Gastrocnemius medialis (tissue), 4 donors: ENCODE results near the gene OR52A5. TPM values are rescaled to one million over a fixed set of nuclear protein-coding genes. Genes with fewer than 3 reads are reported as not detected.
"Not testable (repeated sequence)": the region's sequence is repeated elsewhere in the genome, so short reads cannot be mapped to it uniquely, and the experiment has no call there.

Experiments
- ATAC-seq, 2 donors: fragments of 150-250 bp; one replicate each; pipeline ENCODE4 v1.9.1; 2016
- DNase-seq, 2 donors: peaks; one replicate each; pipeline ENCODE4 v3.0.0-alpha.2; 2019
- H3K27ac ChIP-seq, 4 donors: fragments of 200-600 bp; sonication (generic); 1 replicate in 1 of 4; 2 replicates in 3 of 4; pipeline ENCODE4 v1.5.1; 2016 to 2018; ENCODE audit warnings: mild to moderate bottlenecking in 2 of 4, moderate library complexity in 1 of 4
- H3K27me3 ChIP-seq, 3 donors: fragments of 200-600 bp; sonication (generic) in 2 of 3; 1 replicate in 1 of 3; 2 replicates in 2 of 3; pipeline versions ENCODE4 v1.5.1 to v1.6.0; 2016 to 2019; ENCODE audit warnings: mild to moderate bottlenecking in 1 of 3, moderate library complexity in 1 of 3
- H3K36me3 ChIP-seq, 2 donors: fragments of 200-600 bp; sonication (generic) in 1 of 2; one replicate each; pipeline ENCODE4 v1.5.1; 2017 to 2018
- H3K4me1 ChIP-seq, 2 donors: fragments of 200-600 bp; sonication (generic) in 1 of 2; one replicate each; pipeline ENCODE4 v1.5.1; 2016 to 2017; ENCODE audit warnings: mild to moderate bottlenecking in 2 of 2
- H3K4me3 ChIP-seq, 4 donors: fragments of 200-600 bp; sonication (generic) in 3 of 4; 1 replicate in 1 of 4; 2 replicates in 3 of 4; pipeline ENCODE4 v1.5.1; 2016 to 2019; ENCODE audit warnings: mild to moderate bottlenecking in 2 of 4
- H3K9me3 ChIP-seq, 3 donors: fragments of 200-600 bp; sonication (generic) in 2 of 3; 1 replicate in 1 of 3; 2 replicates in 2 of 3; pipeline ENCODE4 v1.5.1; 2016 to 2019
- CTCF ChIP-seq, 5 experiments: fragments of 450-650 bp in 3 of 5; fragments of 200-600 bp in 2 of 5; sonication (generic) in 2 of 5; IDR thresholded peaks in 4 of 5; conservative IDR thresholded peaks in 1 of 5; 1 replicate in 4 of 5; 2 replicates in 1 of 5; pipeline ENCODE4 v1.5.1; 2016 to 2019; ENCODE audit warnings: antibody characterized with exemption in 5 of 5, mild to moderate bottlenecking in 3 of 5, moderate library complexity in 3 of 5
- POLR2A ChIP-seq, 2 donors: fragments of 450-650 bp; IDR thresholded peaks; one replicate each; pipeline ENCODE4 v1.6.1; 2017; ENCODE audit warnings: antibody characterized with exemption in 2 of 2, mild to moderate bottlenecking in 2 of 2, moderate library complexity in 2 of 2
- in situ Hi-C, 4 donors: fragments of 200-750 bp; cut with MboI; loops; one replicate each; pipeline versions ENCODE4 v1.15.0 to v1.8.0; 2017; ENCODE audit warnings: low sequenced_read_pairs in 4 of 4
- intact Hi-C: fragments of 100-400 bp; cut with DNase I; formaldehyde crosslinking; loops from one replicate; pipeline ENCODE4 v1.15.1; 2023; ENCODE audit warnings: low total_unique reads
- total RNA-seq, 4 donors: library from RNA; depleted of rRNA; stranded (reverse); fragments of >200 nt; gene quantifications; one replicate each; pipeline versions ENCODE4 v1.1.0 to v1.2.3, GENCODE V29; 2016

OR52A5 gene
- total RNA-seq: not detected

DNA sequence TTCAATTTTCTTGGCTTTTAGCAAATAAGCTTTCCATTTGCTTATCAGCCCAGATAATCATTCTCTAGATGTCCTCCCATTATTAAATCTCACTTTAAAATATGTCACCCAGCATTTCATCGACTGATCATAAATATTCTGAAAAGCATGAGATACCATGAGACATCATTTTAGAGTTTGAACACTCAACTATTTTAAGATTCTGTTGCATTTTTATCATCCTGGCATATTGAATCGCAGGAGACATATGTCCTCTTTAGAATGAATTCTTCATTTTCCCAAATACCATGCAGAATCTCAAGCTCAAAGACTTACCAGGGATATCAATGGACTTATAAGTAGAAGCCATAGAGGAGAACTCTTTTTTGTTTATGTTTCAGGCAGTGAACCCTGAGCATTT is at the start of gene OR52A5:
Gene OR52A5 (minus strand): TSS at position 361 of the 400 bp plus-strand sequence. CDS start 5,714 bp downstream, outside the sequence.
- intact Hi-C loops: no loop called here
- in situ Hi-C loops: no loop called here
- no peak for ATAC-seq
- no peaks in the 10 kb centered on the region for H3K4me1 ChIP-seq
- no peak for TF ChIP-seq POLR2A (IDR thresholded peaks at IDR 0.05)
- TF ChIP-seq CTCF (IDR thresholded peaks at IDR 0.05 in 4 of 5, conservative IDR thresholded peaks at IDR 0.05 in 1 of 5): no peak
- no peaks in the 10 kb centered on the region for H3K27me3 ChIP-seq
- DNase-seq: no peak
- no peak within 1 kb of the TSS for H3K27ac ChIP-seq
- H3K36me3 ChIP-seq: no peaks in the 10 kb centered on the region
- no peak within 1 kb of the TSS for H3K4me3 ChIP-seq
- H3K9me3 ChIP-seq: no peaks in the 10 kb centered on the region

DNA sequence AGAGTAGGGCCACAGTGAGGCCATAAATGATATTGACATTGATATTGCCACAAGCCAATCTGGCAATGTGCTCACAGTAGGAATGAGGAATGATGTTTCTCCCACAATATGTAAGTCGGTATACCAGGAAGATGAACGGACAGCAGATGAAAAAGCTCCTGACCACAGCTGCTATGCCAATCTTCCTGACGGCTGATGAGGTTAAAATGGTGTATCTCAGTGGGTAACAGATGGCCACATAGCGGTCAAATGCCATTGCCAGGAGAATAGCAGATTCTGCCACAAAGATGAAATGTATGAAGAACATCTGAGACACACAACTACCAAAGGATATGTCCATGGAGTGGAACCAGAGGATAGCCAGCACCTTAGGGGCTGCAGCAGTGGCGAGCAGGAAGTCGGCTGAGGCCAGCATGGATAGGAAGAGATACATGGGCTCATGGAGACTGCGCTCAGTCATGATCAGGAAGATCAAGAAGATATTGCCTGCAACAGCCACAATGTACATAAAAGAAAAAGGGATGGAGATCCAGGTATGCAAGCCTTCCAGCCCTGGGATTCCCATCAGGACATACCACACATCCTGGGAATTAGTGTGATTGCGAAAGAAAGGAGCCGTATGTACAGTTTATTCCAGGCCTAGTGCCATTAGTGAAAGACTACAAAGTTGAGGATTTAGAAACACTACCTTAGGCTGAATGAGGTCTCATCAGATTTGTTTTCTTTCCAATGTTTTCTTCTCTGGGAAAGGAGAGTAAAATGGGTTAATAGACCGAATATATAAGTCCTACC is 40.1 kb upstream of the OR52A5 start:
- Histone ChIP-seq H3K4me1 (no peaks in the 10 kb centered on the region), H3K27ac (no peak overlapping the region), H3K9me3 (no peaks in the 10 kb centered on the region), H3K27me3 (no peaks in the 10 kb centered on the region), H3K36me3 (no peaks in the 10 kb centered on the region), H3K4me3 (no peak overlapping the region)
- TF ChIP-seq CTCF (IDR thresholded peaks at IDR 0.05 in 4 of 5, conservative IDR thresholded peaks at IDR 0.05 in 1 of 5): no peak
- TF ChIP-seq POLR2A (IDR thresholded peaks at IDR 0.05): no peak
- DNase-seq: no peak
- no peak for ATAC-seq
- intact Hi-C loops (no loop called here), in situ Hi-C loops (no loop called here)

DNA sequence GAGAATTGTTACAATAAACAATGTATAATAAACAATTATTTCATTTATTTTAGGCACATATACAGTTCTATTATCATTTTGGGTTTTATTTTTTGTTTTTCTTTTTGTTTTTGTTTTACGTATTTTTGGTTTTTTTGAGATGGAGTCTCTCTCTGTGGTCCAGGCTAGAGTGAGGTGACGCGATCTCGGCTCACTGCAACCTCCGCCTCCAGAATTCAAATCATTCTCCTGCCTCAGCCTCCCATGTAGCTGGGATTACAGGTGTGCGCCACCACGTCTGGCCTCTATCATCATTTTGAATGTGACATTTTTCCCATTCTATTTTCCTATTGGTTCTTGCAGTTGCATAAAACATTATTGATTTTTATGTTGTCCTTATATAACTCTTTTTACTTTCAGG is 36.8 kb upstream of the OR52A5 start:
- in situ Hi-C loops (no loop called here), intact Hi-C loops (no loop called here)
- TF ChIP-seq CTCF (IDR thresholded peaks at IDR 0.05 in 4 of 5, conservative IDR thresholded peaks at IDR 0.05 in 1 of 5): no peak
- TF ChIP-seq POLR2A (IDR thresholded peaks at IDR 0.05): no peak
- Histone ChIP-seq H3K27me3 (no peaks in the 10 kb centered on the region), H3K36me3 (no peaks in the 10 kb centered on the region), H3K9me3 (no peaks in the 10 kb centered on the region), H3K4me3 (no peak overlapping the region), H3K27ac (no peak overlapping the region), H3K4me1 (no peaks in the 10 kb centered on the region)
- no peak for DNase-seq
- no peak for ATAC-seq

- H3K4me3 ChIP-seq: no peak overlapping the region
- intact Hi-C loops (no loop called here), in situ Hi-C loops (no loop called here)
- TF ChIP-seq CTCF (IDR thresholded peaks at IDR 0.05 in 4 of 5, conservative IDR thresholded peaks at IDR 0.05 in 1 of 5) (no peak), POLR2A (IDR thresholded peaks at IDR 0.05) (no peak)
- no peaks in the 10 kb centered on the region for H3K27me3 ChIP-seq
- H3K9me3 ChIP-seq: no peaks in the 10 kb centered on the region
- ATAC-seq (no peak), DNase-seq (no peak)
- H3K27ac ChIP-seq: no peak overlapping the region
- H3K4me1 ChIP-seq: no peaks in the 10 kb centered on the region
- H3K36me3 ChIP-seq: no peaks in the 10 kb centered on the region
Observed at GRCh38 chr11:5171856-5172255, 33.7 kb upstream of the OR52A5 start.

DNA sequence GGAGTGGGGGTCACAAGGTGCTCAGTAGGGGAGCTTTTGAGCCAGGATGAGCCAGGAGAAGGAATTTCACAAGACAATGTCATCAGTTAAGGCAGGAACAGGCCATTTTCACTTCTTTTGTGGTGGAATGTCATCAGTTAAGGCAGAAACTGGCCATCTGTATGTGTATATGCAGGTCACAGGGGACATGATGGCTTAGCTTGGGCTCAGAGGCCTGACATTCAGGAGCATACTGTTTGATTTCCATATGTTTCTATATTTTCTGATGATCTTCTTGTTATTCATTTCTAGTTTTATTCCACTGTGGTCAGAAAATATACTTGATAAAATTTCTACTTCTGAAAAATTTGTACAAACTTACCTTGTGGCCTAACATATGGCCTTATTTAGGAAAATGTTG is 27.7 kb upstream of the OR52A5 start:
- H3K27ac ChIP-seq, H3K36me3 ChIP-seq, H3K27me3 ChIP-seq, DNase-seq, H3K4me1 ChIP-seq, intact Hi-C loops, H3K9me3 ChIP-seq, H3K4me3 ChIP-seq, ATAC-seq, in situ Hi-C loops: not testable (repeated sequence)

DNA sequence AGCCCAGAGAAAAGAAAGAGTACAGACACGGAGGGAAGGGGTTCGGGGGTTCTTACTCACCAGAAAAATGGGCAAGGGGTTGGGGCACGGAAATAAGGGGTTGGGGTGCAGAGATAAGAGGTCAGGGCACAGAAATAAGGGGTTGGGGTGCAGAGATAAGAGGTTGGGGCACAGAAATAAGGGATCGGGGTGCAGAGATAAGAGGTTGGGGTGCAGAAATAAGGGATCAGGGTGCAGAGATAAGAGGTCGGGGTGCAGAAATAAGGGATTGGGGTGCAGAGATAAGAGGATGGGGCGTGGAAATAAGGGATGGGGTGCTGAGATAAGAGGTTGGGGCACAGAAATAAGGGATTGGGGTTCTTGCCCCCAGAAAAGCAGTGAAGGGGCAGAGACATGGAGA is 26.7 kb upstream of the OR52A5 start:
- H3K27me3 ChIP-seq, intact Hi-C loops, ATAC-seq, H3K27ac ChIP-seq, H3K36me3 ChIP-seq, DNase-seq, H3K9me3 ChIP-seq, H3K4me3 ChIP-seq, in situ Hi-C loops, H3K4me1 ChIP-seq: not testable (repeated sequence)

DNA sequence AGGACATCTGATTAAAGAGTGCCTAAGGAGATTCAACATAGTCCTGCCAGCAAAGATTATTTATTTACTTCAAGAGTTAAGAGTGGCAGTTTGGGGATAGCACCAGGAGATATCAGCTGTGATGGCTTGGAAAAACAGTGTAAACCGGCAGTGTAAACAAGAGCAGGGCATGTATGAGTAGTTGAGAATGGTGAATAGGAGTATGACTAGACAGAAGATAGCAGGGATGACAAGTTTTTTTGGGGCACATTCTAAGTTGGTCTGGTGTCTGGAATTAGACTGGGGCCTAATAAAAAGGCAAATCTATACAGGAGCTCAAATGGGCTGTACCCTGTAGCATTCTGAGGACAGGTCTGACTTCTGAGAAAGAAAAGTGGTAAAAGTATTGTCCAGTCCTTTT is 22.9 kb upstream of the OR52A5 start:
- ATAC-seq, H3K4me1 ChIP-seq, H3K4me3 ChIP-seq, in situ Hi-C loops, H3K36me3 ChIP-seq, H3K27ac ChIP-seq, DNase-seq, intact Hi-C loops, H3K27me3 ChIP-seq, H3K9me3 ChIP-seq: not testable (repeated sequence)

GRCh38 chr11:5160217-5160616 is 22.1 kb upstream of the OR52A5 start:
- H3K27me3 ChIP-seq, DNase-seq, H3K4me3 ChIP-seq, in situ Hi-C loops, ATAC-seq, H3K9me3 ChIP-seq, intact Hi-C loops, H3K4me1 ChIP-seq, H3K27ac ChIP-seq, H3K36me3 ChIP-seq: not testable (repeated sequence)
